GM19467 (cell line): ENCODE data around the gene KLRB1.
"Not testable (repeated sequence)": the region's sequence is repeated elsewhere in the genome, so short reads cannot be mapped to it uniquely, and the experiment has no call there.

ENCODE experiments used
- ATAC-seq: cut with Tn5 transposase; IDR thresholded peaks from one replicate; pipeline ENCODE4 v1.9.1; 2021; ENCODE audit warnings: mild to moderate bottlenecking, moderate library complexity; ENCODE audit not compliant: unreplicated experiment

Gene KLRB1

DNA sequence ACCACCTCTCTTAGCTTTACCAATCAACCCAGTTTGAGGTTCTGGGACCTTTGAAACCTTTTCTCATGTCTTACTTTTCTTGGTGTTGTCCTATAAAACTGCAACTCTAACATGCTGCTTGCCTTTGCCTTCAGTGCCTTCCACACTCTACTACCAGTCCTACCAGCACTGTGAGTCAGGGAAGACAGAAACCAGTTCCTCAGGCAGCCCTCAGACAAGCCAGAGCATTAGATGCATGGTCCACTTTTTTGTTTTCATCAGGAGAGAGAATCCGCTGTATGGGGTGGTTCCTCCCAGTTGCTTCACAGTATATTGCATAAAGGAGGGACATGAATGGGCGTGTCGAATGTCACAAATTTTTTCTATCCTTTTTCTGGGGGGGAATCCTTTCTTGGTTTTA is 17.3 kb upstream of the KLRB1 start:
- no peak for ATAC-seq

DNA sequence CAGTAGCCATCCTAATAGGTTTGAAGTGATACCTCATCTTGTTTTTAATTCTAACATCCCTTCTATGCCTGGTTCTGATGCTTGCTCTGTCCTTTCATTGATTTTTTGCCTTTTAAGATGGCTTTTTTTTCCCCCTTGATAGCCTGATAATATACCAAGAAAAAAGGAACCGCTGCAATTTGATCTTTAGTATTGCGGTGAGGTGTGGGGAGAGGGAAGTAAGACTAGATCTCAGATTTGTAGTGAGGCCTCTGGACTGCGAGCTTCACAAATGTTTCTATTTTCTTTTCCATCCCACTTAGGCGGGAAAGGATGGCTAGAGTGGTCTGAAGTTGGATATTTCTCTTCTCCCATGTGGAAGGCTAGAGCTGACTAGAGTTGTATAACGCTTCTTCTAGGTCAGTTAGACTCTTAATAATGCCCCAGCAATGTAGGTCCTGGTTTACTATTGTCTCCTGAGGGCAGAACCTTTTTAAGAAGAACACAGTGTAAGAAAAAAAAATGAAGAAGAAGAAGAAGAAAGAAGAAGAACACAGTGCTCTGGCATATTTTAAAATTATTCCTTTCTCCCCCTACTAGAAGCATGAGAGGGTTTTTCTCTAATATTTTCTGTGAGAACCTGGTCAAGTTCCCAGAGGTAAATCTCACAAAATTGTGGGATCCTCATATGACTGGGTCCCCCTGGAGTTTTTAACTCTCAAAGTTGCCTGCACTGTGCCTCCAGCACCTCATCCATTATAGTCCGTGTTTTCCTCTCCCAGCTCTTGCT is 11.9 kb upstream of the KLRB1 start:
- no peak for ATAC-seq

DNA sequence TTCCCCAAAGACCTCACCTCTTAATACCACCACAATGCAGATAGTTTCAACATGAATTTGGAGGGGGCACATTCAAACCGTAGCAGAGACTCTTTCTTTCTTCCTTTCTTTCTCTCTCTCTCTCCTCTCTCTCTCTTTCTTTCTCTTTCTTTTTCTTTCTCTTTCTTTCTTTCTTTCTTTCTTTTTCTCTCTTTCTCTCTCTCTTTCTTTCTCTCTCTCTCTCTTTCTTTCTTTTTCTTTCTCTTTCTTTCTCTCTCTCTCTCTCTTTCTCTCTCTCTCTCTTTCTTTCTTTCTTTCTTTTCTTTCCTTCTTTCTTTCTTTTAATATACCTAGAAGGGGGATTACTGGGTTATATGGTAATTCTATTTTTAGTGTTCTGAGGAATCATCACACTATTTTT is 11.2 kb upstream of the KLRB1 start:
- not testable (repeated sequence) for ATAC-seq

DNA sequence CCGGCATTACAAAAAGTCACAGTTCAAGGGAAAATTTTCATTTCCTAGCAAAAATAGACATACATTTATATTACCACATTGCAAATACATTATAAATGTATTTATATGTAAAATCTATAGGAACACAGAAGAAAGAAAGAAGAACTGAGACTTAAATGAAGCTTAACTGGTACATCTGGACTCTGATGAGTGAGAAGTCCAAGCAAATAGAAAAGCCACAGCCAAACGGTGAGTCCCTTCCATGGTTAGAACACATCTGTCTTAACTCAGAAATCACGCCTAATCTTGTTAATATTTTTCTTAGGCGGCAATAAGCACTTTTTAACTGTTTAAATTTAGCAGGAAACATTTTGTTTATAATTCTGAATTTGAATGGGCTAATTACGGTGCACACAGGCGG is 9.4 kb upstream of the KLRB1 start:
- ATAC-seq = no peak

DNA sequence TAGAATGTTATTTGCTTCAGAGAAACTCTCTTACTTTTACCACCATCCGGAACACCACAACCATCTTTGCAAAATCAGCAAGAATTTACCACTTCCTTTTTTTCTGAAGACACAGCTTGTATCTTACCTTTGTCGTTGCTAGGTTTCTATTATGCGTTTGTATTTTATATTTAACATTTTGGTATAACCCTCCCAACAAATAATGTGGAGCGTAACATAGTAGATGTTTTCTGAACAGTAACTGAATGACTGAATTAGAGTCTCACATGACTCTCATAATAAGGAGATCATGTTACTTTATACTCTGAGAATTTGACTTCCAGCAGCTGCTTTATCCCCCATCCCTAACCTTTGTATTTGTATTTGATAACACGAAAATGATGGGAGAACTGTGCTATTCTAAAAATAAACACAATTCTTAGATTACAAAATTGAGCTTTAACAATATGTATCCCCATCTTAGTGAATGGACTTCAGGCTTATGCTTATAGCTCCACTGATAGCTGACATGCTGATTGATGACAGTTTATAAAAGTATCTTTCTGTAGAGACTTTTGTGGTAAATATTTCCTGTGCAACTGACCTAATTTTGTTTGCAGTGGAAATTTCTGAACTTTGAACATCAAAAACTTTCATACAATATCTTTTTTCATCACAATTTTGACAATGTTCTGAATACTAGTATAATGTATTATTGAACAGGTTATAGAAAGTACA is 7.9 kb upstream of the KLRB1 start:
- no peak for ATAC-seq

DNA sequence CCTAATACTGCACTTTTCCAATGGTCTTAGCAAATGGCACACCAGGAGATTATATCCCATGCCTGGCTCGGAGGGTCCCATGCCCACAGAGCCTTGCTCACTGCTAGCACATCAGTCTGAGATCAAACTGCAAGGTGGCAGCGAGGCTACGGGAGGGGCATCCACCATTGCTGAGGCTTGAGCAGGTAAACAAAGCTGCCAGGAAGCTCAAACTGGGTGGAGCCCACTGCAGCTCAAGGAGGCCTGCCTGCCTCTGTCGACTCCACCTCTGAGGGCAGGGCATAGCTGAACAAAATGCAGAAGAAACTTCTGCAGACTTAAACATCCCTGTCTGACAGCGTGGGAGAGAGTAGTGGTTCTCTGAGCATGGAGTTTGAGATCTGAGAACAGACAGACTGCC is 2.9 kb upstream of the KLRB1 start:
- ATAC-seq = not testable (repeated sequence)

DNA sequence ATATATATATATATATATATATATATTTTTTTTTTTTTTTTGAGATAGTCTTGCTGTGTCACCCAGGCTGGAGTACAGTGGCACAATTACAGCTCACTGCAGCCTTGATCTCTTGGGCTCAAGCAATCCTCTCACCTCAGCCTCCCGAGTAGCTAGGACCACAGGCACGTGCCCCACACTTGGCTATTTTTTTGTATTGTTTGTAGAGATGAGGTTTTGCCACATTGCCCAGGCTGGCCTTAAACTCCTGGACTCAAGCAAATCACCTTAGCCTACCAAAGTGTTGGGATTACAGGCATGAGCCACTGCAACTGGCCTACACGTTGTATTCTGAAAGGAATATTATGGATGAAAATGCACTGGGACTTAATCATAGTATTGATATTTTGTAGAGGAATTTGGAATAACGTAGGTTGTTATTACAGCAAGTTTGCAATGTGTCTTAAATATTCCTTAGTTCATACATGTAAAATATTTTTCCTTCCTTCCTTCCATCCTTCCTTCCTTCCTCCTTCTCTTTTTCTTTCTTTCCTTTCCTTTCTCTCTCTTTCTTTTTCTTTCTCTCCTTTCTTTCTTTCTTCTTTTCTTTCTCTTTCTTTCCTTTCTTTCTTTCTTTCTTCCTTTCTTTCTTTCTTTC is 862 bp downstream of the KLRB1 start:
- no peak for ATAC-seq

DNA sequence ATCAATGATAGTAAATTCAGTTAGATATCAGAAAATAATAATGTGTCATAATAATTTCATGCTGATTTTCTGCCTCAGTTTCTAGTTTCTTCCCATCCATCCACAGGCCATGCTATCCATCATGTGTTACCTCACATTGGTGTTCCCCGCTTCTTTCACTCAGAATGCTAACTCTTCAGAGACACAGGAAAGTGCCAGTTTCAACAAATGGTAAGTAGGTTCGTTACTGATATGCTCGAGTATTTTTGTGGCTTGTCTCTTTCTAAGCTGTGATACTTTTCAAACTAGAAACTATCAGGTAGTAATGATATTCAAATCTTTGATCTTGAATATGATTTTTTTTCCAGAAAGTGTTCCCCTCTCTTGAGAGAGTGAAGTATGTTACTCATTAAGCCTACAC is 1.5 kb downstream of the KLRB1 start:
- ATAC-seq = no peak

DNA sequence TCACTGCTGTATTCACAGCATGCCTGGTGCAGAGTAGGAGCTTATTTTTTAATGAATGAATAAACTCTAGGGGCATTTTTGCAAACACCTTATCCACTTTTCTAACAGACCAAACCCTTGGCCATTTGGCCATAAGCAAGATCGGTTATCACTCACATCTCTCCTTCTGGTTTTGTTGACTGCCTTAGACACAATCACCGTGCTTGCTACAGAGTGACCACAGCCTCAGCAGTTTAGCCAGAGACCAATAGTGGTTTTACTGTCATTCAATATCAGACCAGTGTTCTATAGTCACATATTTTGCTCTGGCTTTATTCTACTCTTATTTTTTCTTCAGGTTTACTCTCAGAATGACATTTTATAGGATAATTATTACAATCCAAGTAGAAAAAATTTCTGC is 2.2 kb downstream of the KLRB1 start:
- ATAC-seq = no peak

DNA sequence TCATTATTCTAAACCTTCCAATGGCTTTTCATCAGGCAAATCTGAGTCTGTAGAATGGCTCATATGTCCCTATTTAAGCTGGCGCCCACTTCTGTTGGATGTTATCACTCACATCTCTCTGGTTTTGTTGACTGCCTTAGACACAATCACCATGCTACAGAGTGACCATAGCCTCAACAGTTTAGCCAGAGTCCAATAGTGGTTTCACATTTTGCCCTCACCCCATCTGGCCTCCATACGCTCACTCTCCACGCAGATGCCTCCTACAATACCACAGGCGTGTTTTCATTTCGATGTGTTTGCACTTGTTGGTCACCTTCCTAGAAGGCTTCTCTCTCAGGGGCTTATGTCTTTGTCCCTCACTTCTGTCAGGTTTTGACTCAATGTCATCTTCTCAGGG is 3.4 kb downstream of the KLRB1 start:
- ATAC-seq = no peak

DNA sequence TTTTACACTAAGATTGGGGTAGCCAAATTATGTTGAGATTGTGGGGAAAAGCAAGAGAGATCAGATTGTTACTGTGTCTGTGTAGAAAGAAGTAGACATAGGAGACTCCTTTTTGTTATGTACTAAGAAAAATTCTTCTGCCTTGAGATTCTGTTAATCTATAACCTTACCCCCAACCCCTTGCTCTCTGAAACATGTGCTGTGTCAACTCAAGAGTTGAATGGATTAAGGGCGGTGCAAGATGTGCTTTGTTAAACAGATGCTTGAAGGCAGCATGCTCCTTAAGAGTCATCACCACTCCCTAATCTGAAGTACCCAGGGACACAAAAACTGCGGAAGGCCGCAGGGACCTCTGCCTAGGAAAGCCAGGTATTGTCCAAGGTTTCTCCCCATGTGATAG is 7.3 kb downstream of the KLRB1 start:
- ATAC-seq = not testable (repeated sequence)

DNA sequence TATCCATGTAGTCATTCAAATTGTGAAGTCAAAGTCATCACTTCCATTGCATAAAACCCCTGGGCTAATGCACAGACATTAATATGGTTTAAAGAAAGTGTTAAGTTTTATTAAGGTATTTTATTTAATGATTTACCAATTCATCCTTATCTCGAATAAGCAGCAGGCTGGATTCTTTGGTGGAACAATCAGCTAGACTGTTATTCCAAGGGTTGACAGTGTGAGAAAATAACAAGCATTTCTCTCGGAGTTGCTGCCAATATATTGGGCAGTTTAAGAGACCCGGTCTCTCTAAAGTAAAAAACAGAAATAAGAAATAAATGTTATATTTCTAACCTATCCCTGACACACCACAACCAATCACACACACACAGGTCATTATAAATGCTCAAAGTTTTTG is 9.4 kb downstream of the KLRB1 start:
- no peak for ATAC-seq

DNA sequence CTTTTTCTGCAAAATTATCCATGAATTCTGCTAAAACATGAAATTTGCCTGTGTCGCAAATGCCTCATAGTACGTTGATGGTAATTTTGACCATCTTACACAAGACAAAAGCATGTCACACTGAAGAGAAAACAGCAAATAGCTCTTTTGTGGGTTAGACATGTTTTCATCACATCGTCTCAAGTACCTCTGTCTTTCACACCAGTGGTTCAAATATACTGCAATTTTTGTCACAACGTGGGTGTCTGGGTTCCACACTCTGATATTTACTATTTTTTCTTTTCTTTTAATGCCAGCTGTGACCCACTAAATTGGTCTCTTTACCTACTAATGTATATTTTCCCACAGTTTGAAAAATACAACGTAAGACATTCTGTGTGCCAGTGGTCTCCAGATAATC is 10.4 kb downstream of the KLRB1 start:
- no peak for ATAC-seq

DNA sequence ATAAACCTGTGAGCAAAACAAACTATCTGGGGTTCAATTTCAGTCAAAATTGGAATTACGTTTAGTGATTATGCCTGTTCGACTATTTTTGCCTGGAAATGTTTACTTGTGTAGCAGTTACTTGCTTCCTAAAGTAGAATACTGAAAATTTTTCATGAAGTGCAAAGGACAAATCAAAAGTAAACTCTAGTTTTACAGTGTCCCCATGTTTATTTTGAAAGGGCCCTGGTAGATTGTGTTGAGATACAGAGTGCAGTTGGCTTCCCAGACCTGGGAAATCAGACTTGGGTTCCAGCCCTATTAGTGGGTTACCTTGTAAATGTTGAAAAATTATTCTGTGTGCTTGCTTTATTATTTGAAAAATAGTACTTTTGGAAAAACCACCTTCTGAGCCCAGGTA is 17.3 kb downstream of the KLRB1 start:
- ATAC-seq = no peak

DNA sequence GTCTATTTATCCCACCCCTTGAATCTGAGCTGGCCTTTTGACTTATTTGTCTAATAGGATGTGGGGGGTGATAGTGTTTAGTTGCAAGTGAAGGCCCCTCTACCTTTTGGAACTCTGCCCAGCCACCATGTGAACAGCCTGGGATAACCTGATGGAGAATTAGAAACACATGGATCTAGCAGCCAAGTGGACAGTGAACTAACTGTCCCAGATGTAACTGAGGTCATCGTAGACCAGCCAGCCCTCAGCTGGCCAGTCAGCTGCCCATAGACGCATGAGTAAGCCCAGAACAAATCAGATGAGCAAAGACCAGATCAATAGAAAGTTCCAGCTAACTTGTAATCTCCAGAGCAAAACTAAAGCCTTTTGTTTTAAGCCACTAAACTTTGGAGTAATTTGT is 19.0 kb downstream of the KLRB1 start:
- ATAC-seq = no peak

DNA sequence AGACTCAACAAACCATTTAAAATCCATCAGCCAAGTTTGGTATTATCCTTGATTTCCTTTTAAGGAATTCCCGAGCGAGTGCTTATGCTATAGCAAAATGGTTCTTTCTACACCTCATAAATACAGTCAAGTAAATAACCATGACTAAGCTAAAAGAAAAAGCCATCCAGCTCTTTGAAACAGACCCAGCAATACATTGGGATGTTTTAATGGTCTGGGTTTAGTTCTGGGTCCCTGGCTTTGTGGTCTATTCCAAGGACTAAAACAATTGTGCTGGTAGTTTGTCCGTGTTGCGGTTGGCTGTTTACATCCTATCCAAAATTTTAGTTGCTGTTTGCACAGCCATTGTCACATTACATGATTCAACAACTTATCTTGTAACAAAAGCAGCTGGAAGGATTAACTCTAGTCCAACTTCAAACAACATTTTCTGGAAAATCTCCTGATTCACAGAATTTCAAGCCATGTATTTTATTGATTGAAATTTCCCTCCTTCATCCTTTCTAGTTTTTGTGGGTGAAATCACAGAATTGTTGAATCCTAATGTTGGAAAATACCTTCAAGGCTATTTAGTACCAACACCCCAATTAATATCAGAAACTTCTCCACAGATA is 19.6 kb downstream of the KLRB1 start:
- ATAC-seq = no peak

DNA sequence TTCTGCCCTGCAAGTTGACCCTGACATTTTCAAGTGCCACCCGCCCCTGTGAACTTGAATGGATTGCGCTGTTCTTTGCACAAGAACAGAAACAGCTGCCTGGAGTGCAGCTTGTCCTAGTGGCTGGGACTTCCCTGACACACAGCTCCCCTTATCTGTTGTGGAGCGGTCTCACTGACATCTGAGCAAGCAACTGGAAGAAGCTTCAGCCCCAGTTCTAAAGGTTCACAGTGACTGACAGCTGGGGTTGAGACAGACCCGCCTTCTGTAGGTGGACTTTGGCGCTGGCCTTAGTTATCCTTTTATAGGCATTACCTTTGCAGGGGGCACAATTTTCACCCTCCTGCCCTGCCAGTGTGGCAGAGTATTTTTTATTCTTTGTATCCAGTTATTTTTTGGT is 30.0 kb downstream of the KLRB1 start:
- not testable (repeated sequence) for ATAC-seq

DNA sequence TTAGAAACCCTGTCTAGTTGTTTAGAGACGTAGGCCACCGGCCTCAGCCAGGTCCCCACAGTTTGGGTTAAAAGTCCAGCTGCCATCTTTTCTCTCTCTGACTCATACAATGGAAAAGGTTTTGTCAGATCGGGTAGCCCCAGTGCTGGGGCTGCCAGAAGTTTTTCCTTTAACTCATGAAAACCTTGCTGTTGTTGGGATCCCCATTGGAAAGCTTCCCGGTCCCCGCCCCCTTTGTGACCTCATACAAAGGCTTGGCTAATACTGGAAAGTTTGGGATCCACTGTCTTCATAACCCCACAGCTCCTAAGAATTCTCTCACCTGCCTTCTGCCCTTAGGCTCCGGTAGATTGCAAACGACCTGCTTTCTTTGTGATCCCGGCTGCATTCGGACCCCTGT is 40.6 kb downstream of the KLRB1 start:
- not testable (repeated sequence) for ATAC-seq

DNA sequence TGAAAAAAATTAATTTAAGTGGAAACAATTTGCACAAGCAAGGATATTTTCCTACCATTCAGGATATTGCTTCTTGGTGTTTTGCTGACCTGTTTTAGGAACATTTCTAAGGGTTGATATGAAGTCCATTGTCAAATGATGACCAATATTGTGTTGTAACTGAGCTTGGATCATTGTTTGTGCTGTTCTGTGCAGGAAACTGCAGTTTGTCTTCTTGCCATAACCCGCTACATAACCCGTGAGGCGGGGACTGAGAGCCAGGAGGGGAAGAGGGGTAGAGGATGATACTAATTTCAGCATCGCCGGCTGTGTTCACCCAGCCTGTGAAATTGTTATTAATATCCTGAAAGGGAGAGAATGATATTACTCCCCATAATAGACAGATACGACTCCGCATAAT is 41.6 kb downstream of the KLRB1 start:
- not testable (repeated sequence) for ATAC-seq

DNA sequence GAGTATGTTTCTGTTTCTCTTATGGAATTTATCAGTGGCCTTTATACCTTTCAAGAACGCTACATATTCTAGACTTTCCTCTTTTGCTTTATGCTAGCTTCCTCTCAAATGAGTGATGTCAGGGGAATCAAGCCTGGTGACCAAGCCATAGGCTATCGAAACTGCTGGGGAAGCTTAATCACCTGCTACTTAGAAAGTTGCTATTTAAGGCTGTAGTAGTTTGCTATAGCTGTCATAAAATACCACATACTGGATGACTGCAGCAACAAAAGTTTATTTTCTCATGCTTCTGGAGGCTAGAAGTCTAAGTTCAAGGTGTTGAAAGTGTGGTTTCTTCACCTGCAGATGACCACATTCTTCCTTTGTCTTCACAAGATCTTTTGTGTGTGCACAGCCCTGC is 43.3 kb downstream of the KLRB1 start:
- not testable (repeated sequence) for ATAC-seq

DNA sequence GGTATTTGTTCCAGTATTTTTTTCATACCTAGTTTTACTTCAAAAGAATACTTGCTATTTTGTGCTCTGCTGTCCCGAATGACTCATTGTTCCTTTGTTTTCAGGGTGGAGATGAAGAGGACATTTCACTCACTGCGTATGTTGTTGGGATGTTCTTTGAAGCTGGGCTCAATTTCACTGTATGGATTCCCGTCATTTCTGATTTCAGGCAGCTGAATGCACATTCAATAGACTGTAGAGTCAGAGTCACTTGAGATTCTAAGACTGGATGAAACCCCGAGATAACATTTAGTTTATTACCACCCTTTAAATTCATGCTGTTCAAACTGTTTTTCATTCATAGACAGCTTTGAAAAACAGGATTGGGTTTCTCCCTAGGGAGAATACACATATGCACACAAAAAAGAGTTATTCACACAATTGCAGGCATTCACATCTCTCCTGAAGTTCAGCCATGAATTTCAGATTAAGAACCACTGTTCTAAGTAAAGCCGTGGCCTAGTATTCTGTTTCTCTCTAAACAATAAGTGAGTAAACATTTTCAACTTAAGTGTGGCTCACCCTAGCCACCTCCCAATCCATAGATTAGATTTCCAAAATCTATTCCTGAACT is 44.8 kb downstream of the KLRB1 start:
- not testable (repeated sequence) for ATAC-seq
